Choroid plexus epithelial cell (primary cell): ENCODE results near the gene USP54.

ENCODE experiments used
- DNase-seq: peaks from one replicate; pipeline ENCODE4 v3.0.0-alpha.2; 2010; ENCODE audit warnings: low read depth
- H3K4me3 ChIP-seq: 2 replicates; pipeline ENCODE4 v1.5.1; 2011; ENCODE audit warnings: low read depth, mild to moderate bottlenecking, control low read depth, low read length, moderate library complexity
- CTCF ChIP-seq: conservative IDR thresholded peaks from 2 replicates; pipeline ENCODE4 v1.5.1; 2011; ENCODE audit warnings: low read depth, mild to moderate bottlenecking, control low read depth, inconsistent platforms, low read length, moderate library complexity

The USP54 gene

GRCh38 chr10:73456187-73456890 is 134.8 kb downstream of the USP54 start:
- no peak for DNase-seq
- no peak for TF ChIP-seq CTCF
- no peak overlapping the region for H3K4me3 ChIP-seq

- H3K4me3 ChIP-seq: no peak overlapping the region
- TF ChIP-seq CTCF: no peak
- no peak for DNase-seq
Observed at GRCh38 chr10:73449113-73449512, 142.0 kb downstream of the USP54 start.

DNA sequence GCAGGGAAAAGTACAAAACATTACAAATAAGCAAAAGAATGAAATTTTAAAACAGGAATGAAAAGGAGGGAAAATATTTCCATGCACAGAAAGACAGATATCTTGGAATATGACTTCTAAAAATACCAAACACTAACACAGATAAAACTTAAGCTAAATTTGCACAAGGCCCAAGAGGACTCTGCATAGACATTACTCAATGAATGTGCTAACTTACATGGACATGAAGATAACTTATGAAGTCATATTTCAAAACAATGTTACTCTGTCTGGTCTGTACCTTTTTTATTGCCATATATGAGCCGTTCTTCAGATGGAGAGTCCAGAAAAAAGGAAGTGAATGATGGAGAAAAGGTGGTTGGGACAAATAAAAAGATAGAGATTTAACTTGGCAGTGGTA is 142.8 kb downstream of the USP54 start:
- TF ChIP-seq CTCF: no peak
- DNase-seq: no peak
- no peak overlapping the region for H3K4me3 ChIP-seq
